HG02852 (cell line): ENCODE results near the gene ZNF189.
"Not testable (repeated sequence)": the region's sequence is repeated elsewhere in the genome, so short reads cannot be mapped to it uniquely, and the experiment has no call there.

Source experiments
- ATAC-seq: cut with Tn5 transposase; IDR thresholded peaks from one replicate; pipeline ENCODE4 v1.9.1; 2021; ENCODE audit warnings: mild to moderate bottlenecking, moderate library complexity; ENCODE audit not compliant: unreplicated experiment

The ZNF189 gene

DNA sequence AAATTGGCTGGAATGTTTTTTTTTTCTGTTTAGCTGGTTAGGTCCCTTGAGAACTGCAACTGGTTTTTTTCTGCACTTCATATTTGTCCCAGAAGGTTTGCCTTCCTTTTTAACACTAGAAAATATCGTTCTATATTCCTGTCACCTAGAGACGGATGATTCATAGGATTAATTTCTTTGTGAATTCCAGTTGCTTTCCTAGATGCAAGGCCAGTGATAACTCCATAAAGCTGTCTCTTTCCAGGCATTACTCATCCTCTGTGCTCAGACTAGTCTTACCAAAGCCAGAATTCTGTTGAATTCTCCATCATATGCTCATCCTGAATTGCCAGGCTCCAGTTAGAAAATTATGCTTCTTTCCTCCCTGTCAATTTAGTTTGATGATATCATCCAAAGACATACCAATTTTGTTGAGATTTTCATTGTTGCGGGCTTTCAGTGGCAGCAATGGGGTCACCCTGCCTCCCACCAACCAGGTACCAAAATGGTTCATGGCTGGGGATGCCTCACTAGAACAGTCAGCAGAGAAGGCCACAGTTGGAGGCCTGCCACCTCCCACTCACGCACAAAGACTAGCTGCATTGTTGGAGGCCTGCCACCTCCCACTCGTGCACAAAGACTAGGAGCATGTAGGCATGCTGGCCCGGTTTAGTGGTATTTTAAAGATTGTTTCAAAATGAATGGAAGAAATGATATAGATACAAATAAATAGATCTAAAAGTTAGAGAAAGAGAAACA lies 22.4 kb upstream of the ZNF189 start:
- ATAC-seq, result no peak

DNA sequence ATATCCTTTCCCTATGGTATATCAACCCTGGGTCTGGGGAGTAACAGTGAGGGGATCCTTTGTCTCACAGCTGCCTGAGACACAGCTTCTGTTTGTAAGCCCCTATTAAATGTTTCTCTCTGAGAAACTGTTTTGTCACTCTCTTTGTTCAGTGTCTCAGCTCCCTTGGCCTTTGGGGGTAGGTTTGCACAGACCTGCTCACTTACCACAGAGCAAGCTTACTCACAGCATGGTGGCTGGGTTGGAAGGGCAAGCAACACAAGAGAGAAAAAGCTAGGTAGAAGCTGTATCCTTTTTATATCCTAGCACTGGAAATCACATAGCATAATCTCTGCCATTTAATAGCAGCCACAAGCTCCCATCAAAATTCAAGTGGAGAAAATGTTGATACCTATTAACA lies 18.4 kb upstream of the ZNF189 start:
- no peak for ATAC-seq

DNA sequence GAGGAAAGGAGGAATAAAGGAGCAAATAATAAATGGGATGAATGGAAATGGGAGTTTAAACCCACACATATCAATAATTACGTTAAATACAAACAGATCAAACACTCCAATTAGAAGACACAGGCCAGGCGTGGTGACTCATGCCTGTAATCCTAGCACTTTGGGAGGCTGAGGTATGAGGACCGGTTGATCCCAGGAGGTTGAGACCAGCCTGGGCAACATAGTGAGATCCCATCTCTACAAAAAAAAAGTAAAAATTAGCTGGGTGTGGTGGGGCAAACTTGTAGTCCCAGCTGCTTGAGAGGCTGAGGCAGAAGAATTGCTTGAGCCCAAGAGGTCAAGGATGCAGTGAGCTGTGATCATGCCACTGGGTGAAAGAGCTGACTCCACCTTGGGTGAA lies 17.5 kb upstream of the ZNF189 start:
- no peak for ATAC-seq

DNA sequence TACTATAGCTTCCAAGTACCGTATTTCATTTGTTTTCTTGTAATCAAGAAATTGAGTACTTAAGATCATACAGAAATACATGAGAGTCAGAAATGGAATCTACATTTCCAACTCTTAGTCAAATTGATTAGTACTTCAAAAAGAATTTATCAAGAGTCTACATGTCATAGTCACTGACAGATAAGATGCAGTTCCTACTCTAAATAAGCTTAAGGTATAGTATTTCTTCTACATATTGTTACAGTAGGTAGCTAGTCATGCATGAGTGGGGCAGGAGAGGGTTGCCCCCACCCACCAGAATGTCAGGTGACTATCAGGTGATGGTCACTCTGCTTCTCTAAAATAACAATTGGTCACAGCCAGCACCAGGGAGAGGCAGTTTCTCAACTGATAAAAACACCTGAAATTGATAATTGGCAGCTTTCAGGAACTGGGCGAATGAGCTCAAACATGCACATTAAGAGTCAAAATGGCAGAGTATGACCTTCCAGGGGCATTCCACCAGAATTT lies 16.8 kb upstream of the ZNF189 start:
- no peak for ATAC-seq

DNA sequence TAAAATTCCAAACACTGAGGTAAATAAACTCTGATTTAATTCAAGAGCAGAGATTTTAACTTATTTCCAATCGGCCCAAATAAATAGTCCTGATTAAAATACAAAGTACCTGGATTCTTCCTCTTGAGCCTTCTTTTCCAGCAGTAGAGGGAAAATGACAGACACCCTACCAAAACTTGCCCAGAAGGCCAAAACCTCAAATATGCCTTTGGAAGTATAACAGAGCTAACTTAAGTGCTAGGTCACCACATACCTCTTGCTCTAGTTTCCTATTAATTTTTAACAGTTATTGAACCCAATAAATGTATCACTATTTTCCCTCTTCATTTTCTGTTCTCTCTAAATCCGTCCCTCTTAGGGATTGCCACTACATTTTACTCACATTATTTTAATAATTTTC lies 15.3 kb upstream of the ZNF189 start:
- ATAC-seq, result no peak

DNA sequence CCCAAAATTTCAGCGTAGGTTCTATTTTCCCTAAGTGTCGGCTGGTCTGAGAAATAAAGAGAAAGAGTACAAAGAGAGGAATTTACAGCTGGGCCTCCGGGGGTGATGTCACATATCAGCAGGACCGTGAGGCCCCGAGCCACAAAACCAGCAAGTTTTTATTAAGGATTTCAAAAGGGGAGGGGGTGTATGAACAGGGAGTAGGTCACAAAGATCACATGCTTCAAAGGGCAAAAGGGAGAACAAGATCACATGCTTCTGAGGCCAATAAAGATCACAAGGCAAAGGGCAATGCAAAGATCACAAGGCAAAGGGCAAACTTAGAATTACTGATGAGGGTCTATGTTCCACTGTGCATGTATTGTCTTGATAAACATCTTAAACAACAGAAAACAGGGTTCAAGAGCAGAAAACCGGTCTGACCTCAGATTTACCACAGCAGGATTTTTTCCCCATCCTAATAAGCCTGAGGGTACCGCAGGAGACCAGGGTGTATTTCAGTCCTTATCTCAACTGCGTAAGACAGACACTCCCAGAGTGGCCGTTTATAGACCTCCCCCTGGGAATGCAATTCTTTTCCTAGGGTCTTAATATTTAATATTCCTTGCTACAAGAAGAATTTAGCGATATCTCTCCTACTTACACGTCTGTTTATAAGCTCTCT lies 13.6 kb upstream of the ZNF189 start, which contains the start of gene BAAT:
Gene BAAT (minus strand): TSS at position 134 of the 664 bp plus-strand sequence. CDS start 13,602 bp downstream, outside the sequence.
- not testable (repeated sequence) for ATAC-seq

DNA sequence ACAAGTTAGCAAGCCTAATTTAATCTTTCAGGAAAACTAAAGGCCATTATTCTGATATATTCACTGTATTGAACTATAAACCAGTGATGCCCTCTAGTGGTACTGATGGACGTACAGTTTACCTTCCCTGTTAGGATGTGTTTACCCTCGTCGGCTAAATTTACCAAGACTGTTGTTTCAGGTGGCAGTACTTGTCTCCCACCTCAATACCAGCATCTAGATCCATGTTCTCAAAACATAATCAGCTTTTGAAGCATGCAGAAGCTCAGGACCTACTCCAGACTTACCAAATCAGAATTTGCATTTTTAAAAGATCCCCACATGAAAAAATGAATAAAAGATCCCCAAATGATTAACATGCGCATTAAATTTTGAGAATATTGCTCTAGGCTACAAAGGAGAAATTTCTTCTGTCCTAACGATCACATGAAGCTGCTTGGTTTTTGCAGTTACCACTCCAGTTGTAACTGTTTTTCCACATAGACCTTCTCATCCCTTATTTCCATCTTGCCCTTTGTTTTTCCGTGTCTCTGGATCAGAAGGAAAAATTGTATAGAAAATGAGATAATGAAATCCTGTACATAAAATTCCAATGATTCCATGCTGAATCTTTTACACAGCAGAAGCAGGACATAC lies 10.7 kb upstream of the ZNF189 start:
- no peak for ATAC-seq

DNA sequence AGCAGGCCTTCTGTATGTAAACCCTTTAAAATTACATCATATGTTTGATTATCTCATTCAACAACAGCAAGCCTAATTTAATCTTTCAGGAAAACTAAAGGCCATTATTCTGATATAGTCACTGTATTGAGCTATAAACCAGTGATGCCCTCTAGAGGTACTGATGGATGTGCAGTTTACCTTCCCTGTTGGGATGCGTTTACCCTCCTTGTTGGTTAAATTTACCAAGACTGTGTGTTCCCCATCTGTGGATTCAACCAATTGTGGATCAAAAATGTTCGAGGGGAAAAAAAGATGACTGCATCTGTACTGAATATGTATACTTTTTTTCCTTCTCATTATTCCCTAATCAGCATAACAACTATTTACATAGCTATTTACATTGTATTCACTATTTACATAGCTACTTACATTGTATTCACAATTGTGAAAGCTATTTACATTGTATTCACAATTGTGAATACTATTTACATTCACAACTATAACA lies 10.1 kb upstream of the ZNF189 start:
- no peak for ATAC-seq

DNA sequence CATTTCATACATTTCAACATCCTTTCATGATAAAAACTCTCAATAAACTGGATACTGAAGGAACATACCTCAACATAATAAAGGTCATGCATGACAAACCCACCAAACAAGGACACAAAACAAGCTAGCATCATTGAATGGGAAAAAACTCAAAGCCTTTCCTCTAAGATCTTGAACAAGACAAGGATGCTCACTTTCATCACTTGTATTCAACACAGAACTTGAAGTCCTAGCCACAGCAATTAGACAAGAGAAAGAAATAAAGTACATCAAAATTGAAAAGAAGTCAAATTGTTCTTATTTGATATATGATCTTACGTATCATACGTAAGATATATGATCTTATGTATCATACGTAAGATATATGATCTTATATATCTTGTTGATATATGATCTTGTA lies 5.5 kb upstream of the ZNF189 start:
- no peak for ATAC-seq

DNA sequence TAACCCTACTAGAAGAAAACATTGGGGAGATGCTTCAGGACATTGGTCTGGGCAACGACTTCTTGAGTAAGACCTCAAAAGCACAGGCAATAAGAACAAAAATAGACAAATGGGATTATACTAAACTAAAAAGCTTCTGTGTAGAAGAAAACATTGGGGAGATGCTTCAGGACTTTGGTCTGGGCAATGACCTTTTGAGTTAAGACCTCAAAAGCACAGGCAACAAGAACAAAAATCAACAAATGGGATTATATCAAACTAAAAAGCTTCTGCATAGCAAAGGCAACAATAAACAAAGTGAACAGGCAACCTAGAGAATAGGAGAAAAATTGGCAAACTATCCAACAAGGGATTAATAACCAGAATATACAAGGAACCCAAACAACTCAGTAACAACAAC lies 4.0 kb upstream of the ZNF189 start:
- ATAC-seq, result no peak

DNA sequence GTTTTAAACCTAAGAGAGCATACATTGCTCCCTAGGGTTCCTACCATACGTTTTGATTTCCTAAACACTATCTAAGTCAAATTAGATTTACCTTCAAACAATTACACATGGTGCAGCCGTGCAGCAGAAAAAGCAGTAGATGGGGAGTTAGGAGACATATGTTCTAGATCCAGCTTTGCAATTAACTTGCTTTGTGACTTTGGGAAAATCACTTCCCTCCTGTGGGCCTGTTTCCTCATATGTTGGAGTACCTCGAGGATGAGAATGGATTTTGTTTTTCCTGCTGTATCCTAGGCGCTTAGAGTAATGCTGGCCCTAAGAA lies 944 bp upstream of the ZNF189 start:
- ATAC-seq, result no peak

DNA sequence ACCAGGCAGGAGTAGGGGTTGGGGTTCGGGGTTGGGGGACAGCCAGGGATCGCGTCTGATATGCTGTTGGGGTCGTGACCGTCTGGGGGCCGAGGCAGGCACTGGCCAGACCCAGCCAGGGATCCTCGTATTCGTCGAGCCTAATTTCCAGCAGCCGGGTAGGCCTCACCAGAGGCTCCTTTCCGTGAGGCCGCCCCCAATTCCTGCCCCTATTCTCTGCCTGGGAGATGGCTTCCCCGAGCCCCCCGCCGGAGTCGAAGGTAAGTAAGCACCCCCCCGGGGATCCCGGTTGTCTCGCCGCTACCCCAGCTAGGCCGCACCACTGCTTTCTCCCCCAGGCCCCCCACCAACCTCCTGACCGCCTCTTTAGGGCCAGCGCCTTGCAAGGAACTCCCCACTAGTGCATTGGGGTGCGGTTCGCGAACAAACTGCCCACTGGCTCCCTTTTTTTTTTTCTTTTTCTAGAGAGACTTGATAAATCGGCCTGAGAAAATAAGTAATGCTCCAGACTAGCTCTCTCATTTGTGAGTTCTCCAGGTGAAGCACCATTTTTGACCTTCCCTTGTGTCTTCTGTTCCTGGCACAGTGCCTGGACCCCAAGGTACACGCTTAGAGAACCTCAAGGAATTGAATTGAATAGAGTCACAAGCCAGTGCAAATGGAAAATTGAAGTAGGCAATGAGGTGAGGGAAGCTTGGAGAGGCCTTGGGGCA lies 435 bp downstream of the ZNF189 start:
- ATAC-seq, result peak; percentile 9

DNA sequence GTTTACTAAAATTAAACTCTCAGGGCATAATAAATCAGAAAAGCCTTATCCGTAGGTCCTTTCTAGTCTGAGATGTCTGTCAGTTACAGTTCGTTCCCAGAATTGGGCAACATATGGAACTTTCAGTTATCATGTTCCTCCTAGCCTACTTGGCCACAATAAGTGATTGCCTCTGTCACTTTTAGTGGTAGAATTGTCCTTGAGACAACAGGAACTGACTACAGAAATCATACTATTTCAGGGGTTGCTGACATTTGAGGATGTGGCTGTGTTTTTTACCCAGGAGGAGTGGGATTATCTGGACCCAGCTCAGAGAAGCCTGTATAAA lies 956 bp downstream of the ZNF189 start:
- ATAC-seq, result no peak

DNA sequence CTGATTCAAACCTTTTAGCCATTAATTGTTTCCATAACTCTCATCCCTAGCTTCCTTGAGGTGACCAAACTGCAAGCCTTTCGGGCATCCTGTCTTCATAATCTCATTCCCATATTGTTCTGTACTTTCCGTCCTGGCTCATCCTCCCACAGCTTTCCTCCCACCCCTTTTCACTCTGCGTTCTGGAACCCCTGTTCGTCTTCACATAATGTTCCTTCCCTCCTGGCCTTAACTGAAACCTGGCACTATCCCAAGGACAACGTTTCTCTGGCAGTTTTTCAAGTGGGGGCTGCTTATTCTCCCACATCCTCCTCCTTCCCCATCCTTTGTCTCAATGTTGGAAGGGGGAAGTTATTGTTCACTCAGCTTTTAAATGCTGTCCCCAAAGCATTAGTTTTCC lies 1.5 kb downstream of the ZNF189 start:
- no peak for ATAC-seq

DNA sequence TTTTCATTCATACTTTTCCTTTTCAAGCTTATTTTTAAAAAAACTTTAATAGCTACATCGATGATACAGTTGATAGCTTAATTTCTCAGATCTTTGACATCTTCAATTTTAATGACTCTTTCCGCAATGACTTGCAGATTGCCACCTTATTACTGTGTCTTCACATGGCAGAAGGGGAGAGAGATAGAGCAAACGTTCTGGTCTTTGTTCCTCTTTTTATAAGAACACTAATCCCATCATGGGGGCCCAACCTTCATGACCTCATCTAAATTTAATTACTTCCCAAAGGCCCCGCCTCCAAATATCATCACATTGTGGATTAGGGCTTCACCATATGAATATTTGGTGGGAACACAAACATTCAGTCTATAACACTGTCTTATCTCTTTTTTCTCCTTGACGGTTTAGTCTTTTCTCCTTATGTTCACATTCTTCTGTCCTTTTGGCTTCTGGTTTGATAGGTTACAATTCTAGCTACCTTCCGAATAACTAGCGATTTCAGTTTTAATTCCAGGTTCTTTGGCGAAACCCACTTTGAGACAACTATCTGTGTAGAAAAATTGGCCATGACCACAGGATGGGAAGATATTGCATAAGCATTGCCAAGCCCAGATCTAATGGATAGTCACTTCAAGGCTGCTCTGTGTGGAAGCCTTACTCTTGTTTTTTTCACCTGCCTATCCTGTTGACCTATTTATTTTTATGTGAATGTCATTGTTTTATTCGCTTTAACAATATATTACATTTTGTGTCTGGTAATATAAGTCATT lies 5.0 kb downstream of the ZNF189 start:
- no peak for ATAC-seq

DNA sequence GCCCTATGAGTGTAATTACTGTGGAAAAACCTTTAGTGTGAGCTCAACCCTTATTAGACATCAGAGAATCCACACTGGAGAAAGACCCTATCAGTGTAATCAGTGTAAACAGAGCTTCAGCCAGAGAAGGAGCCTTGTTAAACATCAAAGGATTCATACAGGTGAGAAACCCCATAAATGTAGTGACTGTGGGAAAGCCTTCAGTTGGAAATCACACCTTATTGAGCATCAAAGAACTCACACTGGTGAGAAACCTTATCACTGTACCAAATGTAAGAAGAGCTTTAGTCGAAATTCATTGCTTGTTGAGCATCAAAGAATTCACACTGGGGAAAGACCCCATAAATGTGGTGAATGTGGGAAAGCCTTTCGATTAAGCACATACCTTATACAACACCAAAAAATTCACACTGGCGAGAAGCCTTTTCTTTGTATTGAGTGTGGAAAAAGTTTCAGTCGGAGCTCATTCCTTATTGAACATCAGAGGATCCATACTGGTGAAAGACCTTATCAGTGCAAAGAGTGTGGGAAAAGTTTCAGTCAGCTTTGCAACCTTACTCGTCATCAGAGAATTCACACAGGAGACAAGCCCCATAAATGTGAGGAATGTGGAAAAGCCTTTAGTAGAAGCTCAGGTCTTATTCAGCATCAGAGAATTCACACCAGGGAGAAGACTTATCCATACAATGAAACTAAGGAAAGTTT lies 9.9 kb downstream of the ZNF189 start:
- no peak for ATAC-seq

DNA sequence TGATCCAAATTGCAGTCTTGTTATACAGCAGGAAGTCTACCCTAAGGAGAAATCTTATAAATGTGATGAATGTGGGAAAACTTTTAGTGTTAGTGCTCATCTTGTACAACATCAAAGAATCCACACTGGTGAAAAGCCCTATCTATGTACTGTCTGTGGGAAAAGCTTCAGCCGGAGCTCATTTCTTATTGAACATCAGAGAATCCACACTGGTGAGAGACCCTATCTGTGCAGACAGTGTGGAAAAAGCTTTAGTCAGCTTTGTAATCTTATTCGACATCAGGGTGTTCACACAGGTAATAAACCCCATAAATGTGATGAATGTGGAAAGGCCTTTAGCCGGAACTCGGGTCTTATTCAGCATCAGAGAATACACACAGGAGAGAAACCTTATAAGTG lies 10.4 kb downstream of the ZNF189 start:
- no peak for ATAC-seq

DNA sequence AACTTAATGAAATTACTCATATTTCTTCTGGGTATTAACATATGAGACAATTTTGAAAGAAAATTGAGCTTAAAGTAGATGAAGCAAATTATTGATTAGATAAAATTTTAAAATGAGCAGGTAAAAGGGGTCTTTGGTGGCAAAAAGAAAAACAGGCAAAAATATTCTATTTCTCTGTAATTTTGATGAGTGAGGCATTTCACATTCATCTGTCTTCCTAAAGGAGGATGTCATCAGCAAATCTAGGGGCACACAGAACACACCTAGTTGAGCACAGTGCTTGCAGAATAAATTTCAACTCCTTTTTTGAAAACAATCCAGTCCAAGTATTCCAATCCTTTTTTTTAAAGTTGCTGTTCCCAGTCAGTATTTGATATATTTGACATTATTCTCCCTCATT lies 16.2 kb downstream of the ZNF189 start:
- no peak for ATAC-seq

DNA sequence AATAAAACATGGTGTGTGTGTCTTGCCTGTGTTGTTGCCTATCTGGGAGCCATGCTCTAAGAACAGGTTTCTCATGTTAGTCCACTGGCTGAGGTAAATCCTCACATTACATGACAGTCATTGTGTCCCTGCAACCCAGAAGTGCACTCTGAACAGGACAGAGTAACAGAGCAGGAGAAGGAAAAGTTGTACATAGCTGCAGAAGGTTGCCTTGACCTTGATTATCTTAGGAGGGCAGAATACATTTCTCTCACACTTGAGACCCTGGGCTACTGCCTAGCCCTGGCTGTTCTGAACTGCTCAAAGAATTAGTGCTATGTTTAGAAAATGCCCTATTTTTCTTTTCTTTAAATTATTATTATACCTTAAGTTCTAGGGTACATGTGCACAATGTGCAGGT lies 16.9 kb downstream of the ZNF189 start:
- ATAC-seq, result no peak

DNA sequence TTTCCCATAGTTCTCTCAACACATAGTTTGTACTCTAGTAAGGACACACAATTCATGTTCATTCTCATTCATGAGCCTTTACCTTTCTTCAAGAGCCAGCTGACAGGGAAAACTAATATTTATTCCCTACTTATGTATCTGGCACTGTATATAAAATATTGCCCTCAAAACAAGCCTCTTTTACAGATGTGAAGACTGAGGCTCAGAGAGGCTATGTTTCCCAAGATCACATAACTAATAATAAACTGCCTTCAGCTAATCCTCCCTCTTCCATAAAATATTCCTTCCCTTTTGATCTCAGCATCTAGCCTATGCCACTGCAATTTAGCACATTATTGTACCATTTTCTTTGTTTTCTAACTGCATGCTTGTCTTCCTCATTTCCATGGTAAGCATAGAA lies 18.7 kb downstream of the ZNF189 start:
- no peak for ATAC-seq
